HG03060 (cell line): ENCODE data around the gene DENND6A.
"Not testable (repeated sequence)": the region's sequence is repeated elsewhere in the genome, so short reads cannot be mapped to it uniquely, and the experiment has no call there.

ENCODE experiments used
- ATAC-seq: cut with Tn5 transposase; IDR thresholded peaks from one replicate; pipeline ENCODE4 v1.9.1; 2021; ENCODE audit warnings: low read depth, moderate number of reproducible peaks; ENCODE audit not compliant: unreplicated experiment

Gene DENND6A, protein sequence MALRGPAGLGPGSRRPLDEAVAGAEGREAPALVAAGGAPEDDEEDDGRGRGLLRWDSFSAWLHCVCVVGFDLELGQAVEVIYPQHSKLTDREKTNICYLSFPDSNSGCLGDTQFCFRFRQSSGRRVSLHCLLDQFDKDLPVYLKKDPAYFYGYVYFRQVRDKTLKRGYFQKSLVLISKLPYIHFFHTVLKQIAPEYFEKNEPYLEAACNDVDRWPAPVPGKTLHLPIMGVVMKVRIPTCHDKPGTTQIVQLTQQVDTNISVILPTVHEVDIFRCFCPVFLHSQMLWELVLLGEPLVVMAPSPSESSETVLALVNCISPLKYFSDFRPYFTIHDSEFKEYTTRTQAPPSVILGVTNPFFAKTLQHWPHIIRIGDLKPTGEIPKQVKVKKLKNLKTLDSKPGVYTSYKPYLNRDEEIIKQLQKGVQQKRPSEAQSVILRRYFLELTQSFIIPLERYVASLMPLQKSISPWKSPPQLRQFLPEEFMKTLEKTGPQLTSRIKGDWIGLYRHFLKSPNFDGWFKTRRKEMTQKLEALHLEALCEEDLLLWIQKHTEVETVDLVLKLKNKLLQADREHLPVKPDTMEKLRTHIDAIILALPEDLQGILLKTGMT

DNA sequence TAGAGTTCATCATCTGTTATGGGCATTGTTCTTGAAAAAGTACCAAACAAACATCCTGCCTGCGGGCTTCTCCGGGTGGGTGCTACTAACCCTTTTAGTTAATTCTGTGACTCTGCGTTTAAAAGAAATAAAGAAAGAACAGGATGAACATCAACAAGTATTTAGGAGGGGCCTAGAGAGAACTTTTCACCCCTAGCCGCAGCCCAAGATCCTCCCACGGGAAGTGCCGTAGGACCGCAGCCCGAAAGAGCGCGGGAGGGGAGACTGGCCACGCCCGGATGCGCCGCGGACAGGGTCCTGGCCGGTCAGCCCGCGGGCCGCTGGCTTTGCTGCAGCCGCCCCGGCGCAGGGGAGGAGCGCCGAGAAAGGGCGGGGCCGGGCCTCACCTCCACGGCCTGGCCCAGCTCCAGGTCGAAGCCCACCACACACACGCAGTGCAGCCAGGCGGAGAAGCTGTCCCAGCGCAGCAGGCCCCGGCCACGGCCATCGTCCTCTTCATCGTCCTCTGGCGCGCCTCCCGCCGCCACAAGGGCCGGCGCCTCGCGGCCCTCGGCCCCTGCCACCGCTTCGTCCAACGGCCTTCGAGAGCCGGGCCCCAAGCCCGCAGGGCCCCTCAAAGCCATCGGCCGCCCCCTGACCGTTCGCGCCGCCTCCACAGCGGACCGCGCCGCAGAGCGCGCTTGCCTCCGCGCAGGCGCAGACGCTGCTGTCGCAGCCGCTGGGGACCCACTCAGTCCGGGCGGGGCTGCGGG is at the start of gene DENND6A:
Gene DENND6A (minus strand): TSS at position 682 of the 752 bp plus-strand sequence. CDS start 59 bp downstream, at position 623.
- ATAC-seq = peak; percentile 73

DNA sequence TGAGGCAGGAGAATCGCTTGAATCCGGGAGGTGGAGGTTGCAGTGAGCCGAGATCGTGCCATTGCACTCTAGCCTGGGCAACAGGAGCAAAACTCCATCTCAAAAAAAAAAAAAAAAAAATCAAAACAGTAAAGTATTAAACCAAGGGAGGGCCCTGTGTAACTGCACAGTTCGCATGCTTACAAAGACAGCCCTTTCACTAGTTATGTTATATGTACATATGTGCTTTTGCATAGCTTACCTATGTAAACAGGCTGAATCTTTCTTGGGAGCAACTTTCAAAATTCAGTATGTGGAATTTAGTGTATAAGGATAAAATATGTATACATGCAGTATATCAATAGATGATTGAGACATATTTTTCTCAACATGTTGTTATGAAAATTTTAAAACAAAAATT is 47.1 kb upstream of the DENND6A start:
- no peak for ATAC-seq

DNA sequence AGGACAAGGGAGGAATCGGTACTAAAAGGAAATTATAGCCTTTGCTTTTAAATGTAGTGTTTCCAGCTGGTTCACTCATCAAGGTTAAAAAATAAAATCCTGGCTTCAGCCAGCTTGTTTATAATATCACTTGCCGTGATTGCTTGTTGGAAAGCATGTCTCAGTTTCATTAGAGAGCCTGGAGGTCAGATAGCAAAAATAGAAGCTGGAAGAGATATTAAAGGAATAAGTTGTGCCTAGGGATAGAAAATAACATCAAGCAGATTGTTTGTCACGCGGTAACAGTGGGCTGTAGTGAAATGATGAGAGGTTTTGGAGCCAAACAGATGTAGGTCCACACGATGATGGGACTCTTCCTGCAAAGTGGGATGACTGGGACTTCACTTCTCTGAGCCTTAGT is 45.5 kb upstream of the DENND6A start:
- no peak for ATAC-seq

DNA sequence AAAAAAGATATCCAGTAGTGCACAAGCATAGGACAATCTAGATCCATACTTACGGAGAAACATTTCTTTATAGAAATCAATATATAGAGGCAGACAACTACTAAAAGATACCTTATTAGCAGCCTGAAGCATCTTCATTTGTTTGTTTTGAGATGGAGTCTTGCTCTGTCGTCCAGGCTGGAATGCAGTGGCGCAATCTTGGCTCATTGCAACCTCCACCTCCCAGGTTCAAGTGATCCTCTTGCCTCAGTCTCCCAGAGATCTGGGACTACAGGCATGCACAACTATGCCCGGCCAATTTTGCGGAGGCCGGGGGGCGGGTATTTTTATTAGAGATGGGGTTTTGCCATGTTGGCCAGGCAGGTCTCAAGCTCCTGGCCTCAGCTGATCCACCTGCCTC is 45.0 kb upstream of the DENND6A start:
- no peak for ATAC-seq

DNA sequence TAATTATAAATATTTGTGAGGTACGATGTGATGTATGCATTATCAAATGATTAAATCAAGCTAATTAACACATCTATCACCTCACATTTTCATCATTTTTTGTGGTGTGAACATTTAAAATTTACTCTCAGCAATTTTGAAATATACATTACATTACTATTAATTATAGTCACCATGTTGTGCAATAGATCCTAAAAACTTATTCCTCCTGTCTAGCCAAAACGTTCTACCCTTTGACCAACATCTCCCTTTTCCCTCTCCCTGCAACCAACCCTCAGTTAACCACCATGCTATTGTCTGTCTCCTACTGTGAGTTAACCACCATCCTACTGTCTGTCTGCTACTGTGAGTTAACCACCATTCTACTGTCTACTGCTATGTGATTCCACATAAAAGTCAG is 42.5 kb upstream of the DENND6A start:
- no peak for ATAC-seq

DNA sequence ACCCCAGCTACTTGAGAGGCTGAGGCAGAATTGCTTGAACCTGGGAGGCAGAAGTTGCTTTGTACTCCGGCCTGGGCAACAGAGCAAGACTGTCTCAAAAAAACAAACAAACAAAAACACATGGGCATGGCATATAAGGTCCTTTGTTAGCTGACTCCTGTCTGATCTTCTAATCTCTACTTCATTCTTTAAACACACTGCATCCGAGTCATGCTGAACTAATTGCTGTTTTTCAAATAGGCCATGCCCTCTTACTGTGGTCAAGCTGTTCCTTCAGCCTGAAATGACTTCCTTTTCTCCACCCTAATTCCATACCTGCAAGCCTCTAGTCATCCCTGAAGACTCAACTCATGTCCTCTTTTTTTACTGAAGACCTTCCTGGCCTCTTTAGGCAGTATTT is 40.9 kb upstream of the DENND6A start:
- ATAC-seq = no peak

DNA sequence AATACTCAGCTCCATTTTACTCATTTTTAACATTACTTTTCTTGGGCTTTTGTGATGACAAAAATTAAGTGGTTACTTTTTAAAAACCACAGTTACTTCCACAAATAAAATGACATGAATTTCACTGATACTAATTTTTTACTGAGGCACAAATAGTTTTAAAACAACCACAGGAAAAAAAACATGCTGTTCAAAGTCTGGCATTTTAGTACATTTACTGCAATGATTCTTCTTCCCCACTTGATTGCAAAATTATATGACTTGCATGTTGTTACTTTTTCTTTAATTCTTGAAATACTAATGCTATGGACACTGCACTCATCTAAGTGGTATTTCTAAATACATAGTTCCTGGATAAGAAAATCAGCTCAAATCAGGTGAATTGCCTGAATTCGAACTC is 38.4 kb upstream of the DENND6A start:
- ATAC-seq = no peak

DNA sequence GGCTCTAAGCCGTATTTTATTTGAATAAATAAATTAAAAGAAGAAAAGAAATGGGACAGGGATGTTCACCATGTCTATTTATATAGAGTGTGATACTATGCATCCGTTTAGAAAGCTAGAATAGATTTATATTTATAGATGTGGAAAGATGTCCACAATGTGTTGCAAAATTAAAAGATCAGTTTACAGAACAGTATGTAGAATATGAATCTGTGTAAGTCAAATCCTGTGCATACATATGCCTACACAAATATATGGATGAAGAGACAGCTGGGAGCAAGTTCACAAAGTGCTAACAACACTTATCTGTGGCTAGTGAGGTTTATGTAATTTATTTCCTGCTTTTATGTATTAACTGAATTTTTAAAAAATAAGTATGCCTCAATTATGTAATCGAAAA is 37.8 kb upstream of the DENND6A start:
- ATAC-seq = no peak

DNA sequence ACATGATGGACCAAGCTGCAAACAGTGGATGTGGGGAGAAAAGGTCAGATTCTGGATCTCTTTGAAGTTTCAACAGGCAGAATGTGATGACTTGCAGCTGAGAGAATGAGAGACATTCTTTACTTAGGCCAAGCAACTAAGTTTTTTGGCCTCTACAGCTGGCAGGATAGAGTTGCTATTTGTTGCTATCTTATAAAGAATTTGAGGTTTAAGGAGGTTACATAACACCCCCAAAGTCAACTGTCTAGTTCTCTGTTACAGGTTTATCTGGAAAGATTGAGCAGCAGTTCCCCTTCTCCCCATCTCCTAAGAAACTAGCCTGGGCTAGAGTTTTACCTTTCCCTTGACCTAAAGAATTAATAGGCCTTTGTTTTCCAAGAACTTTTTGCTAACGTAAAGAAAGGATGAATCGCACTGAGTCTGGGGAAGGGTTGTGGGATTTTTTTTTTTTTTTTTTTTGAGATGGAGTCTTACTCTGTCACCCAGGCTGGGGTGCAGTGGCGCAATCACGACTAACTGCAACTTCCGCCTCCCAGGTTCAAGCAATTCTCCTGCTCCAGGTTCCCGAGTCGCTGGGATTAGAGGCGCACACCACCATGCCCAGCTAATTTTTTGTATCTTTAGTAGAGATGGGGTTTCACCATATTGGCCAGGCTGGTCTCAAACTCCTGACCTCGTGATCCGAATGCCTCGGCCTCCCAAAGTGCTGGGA is 36.6 kb upstream of the DENND6A start:
- ATAC-seq = no peak

DNA sequence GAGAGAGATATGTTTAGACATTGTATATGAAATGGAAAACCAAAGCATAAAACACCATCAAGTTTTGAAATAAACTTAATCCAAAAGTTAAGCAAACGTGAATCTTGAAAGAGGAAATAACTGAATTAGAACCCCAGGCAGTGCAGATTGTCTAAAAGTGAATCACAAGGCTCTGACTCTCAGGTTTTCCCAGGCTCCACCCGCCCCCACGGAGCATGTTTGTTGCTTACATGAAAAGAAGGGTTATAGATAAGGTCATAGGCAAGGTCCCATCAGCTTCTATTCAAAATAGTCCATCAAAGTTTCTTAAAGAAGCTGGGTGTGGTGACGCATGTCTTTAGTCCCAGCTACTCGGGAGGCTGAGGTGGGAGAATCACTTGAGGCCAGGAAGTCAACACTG is 34.2 kb upstream of the DENND6A start:
- ATAC-seq = no peak

DNA sequence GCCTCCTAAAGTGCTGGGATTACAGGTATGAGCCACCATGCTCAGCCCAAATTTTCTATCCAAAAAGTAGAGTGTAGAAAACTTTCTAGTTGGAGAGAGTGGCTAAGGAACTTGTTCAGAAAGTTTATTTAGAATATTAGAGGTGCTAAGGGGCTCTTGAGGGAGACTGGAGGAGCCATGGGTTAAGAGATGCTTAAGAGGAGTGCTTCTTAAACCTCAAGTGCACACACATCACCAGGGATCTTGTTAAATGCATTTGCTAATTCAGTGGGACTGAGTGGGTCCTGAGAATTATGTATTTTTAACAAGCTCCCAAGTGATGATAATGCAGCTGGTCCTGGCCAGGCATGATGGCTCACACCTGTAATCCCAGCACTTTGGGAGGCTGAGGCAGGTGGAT is 33.5 kb upstream of the DENND6A start:
- no peak for ATAC-seq

DNA sequence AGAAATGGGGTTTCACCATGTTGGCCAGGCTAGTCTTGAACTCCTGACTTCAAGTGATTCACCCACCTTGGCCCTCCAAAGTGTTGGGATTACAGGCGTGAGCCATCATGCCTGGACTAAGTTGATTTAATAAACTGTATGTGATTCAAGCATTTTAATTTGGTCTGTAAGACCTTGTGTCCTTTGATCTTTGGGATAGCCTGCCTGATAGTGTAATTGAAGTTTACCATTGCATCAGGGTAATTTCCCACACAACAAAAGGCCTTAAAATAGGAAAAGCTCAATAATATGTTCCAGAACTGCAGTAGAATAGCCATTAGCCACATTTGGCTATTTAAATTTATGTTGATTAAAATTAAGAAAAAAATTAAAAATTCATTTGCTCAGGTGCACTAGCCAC is 25.2 kb upstream of the DENND6A start:
- no peak for ATAC-seq

DNA sequence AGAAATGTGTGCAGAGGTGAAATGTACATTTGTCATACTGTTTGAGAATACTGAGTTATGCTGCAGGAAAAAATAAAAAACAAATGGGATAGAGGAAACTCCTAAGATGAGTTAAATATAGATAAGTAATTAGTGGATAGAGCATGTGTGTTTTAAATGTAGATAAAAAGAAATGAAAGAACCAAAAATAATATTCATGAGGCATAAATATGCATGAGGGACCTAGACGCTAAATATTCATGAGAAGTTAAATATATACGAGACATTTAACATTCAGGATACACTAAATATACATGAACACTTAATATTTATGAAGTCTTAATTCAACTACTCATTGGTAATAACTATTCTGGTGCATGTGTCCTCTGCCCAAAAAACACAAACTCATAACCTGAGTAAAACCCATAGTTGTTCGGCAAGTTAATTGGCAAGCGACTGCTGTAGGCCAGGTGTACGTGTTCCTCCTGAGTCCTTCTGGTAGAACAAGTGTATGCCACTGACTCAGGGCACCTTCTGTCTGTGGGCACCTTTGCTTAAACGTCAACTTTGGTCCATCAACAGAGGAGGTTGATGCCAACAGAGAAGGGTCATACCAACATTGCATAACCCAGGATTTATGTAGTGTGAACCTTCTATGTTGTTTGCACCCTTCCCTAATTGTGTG is 24.5 kb upstream of the DENND6A start:
- no peak for ATAC-seq

DNA sequence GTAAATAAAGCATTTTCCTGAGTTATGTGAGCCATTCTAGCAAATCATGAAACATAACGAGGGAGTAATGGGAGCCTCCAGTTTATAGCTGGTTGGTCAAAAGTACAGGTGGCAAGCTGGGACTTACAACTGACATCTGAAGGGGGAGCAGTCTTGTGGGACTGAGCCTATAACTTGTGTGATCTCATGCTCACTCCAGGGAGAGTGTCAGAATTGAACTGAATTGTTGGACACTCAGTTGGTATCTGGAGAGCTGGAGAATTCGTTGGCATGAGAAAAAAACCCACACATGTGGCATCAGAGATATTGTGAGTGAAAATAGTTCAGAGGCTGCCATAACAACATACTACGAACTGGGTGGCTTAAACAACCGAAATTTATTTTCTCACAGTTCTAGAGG is 22.8 kb upstream of the DENND6A start:
- ATAC-seq = no peak

DNA sequence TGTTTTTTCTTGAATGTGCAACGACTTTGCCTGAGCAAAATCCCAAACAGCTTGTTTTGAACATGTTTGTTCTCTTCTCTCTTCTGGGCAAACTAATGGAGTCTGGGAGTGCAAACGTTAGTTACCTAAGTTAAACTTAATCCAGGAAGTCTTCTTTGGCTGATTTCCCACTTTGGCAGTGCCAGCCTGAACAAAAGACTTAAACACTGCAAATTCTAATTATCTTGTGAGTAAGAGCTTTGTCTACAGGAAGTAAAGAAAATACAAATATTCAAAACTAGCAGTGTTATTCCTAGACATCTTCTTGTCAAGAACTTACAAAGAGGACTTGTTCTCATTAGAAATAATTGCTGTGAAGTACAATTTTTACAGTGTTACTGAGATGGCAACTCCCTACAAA is 16.7 kb upstream of the DENND6A start:
- ATAC-seq = no peak

DNA sequence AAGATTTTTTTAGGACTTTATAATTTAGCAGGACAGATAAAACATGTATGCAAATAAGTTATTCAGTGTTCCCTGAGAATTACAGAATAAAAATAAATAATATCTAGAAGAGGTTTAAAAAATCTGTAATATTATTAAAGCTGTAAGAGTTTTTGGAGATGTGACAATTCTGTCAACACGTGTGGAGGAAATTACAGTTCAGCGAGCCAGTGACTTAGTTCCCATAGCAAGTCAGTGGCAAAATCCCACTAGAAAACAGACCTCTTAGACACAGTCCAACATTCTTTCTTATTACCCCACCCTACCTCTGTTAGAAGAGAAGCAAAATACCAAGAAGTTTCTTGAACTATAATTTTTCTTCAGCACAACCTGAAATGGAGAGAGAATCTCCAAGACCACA is 16.2 kb upstream of the DENND6A start:
- ATAC-seq = no peak

DNA sequence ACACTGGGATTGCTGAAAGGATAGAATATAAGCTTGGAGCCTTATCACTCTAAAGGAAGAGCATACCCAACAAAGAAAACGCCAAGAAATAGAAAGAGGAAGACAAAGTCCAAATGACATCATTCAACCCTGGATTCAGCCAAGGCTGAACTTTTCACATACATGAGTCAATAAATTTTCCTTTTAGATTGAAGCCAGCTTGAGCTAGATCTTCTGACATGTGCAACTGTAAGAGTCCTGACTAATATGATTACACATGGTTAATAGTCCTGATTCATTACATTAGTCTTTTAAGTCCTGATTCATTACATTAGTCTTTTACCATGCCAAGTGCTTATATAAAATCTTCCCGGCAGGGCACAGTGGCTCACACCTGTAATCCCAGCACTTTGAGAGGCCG is 13.6 kb upstream of the DENND6A start:
- no peak for ATAC-seq

DNA sequence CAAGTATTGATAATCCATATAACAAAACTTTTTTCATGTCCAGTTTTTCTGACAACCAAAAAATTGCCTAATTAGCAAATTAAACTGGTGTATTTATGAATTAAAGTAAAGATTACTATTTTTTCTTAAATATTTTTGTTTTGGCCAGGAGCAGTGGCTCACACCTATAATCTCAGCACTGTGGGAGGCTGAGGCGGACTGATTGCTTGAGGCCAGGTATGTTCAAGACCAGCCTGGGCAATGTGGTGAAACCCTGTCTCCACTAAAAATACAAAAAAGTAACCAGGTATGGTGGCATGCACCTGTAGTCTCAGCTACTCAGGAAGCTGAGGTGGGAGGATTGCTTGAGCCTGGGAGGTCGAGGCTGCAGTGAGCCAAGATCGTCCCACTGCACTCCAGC is 12.5 kb upstream of the DENND6A start:
- ATAC-seq = not testable (repeated sequence)

DNA sequence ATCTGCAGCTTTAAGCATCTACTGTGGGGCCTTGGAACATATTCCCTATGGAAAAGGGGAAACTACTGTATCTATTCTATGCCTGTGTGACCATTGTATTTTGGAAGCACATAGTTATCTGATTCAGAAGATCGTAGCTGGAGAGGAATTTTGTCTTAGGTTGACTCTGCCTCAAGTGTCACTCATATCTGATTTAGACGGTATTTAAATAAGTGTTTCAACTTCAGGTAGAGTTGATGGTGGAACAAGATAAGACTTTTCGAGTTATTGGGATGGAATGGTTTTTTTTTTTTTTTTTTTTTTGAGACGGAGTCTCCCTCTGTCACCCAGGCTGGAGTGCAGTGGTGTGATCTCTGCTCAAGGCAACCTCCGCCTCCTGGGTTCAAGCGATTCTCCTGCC is 8.9 kb upstream of the DENND6A start:
- no peak for ATAC-seq

DNA sequence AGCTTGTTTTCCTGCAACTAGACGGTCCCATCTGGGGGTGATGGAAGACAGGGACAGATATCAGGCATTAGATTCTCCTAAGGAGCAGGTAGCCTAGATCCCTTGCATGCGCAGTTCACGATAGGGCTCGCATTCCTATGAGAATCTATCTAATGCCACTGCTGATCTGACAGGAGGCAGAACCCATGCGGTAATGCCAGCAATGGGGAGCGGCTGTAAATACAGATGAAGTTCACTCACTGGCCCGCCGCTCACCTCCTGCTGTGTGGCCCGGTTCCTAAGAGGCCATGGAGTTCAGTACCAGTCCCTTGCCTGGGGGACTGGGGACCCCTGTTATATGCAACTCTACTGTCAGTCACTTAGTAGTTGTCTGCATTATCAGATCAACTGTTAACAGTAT is 7.9 kb upstream of the DENND6A start:
- no peak for ATAC-seq
